Measurements from ENCODE around the gene PALLD.

The PALLD gene

DNA sequence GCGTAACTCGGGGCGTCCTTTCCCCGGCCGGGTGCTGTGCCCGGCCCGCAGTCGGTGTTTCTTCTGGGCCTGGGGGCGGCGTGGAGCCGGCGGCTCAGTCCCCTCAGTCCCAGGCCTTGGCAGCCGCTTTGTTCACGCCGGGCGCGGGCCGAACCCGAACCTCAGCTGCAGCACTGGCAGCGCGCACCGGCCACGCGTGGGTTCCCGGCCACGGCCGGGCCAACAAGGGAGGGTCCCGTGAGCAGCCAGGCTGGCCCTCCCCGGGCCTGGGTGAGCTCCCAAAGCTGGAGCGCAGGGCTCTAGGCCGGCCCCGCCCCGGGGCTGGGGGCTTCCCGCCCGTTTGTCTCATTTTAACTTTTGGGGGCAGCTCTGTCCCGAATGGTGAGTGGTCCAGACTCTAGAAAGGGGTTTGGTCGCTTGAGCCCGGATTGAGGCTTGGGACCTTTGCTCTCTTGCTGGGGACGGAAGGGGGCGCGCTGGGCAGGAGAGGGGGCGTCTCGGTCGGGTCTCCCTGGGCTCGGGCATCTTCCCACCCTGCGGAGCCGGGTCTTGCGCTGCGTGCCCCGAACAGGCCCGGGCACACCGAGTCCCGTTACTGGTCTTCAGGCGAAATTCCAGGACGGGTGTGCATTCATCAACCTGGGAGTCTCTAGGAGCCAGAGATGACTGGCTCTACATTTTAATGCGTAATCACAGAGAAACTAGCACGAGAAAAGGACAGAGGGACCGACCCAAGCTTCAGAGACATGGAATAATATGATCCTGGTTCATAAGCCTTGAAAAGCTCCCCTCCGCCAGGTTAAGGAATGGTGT is 336.1 kb downstream of the PALLD start:
- H2AFZ ChIP-seq (ENCODE audit: low read depth, low read length) = no peak overlapping the region
- TF ChIP-seq, protein P1, sequence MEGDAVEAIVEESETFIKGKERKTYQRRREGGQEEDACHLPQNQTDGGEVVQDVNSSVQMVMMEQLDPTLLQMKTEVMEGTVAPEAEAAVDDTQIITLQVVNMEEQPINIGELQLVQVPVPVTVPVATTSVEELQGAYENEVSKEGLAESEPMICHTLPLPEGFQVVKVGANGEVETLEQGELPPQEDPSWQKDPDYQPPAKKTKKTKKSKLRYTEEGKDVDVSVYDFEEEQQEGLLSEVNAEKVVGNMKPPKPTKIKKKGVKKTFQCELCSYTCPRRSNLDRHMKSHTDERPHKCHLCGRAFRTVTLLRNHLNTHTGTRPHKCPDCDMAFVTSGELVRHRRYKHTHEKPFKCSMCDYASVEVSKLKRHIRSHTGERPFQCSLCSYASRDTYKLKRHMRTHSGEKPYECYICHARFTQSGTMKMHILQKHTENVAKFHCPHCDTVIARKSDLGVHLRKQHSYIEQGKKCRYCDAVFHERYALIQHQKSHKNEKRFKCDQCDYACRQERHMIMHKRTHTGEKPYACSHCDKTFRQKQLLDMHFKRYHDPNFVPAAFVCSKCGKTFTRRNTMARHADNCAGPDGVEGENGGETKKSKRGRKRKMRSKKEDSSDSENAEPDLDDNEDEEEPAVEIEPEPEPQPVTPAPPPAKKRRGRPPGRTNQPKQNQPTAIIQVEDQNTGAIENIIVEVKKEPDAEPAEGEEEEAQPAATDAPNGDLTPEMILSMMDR (IDR thresholded peaks at IDR 0.05; ENCODE audit: borderline replicate concordance, extremely low read depth, low read length, poor library complexity, severe bottlenecking) = no peak
- no peak for TF ChIP-seq EZH2 (IDR thresholded peaks at IDR 0.05; ENCODE audit: borderline replicate concordance, low read depth, low read length, severe bottlenecking)
- ATAC-seq (ENCODE audit: insufficient read depth, low read depth) (no peak), DNase-seq (no peak)
- H4K20me1 ChIP-seq (ENCODE audit: insufficient read depth, low read length) = no peaks in the 10 kb centered on the region; the same call in 1 of the 2 replicates
- H3K9ac ChIP-seq (ENCODE audit: low read depth, low read length) = peak overlapping the region; percentile 56; the same call in 1 of the 2 replicates
- H3K4me1 ChIP-seq (ENCODE audit: insufficient read depth, low read length) = peaks cover 17% of the 10 kb centered on the region
- peaks cover 18% of the 10 kb centered on the region for H3K27me3 ChIP-seq (ENCODE audit: insufficient read depth, low read length, poor library complexity)
- no peaks in the 10 kb centered on the region for H3K79me2 ChIP-seq (ENCODE audit: insufficient read depth, low read length)
- no peak overlapping the region for H3K27ac ChIP-seq (ENCODE audit: low read length)
- H3K36me3 ChIP-seq (ENCODE audit: insufficient read depth, low read length) = no peaks in the 10 kb centered on the region
- no peaks in the 10 kb centered on the region for H3K9me3 ChIP-seq (ENCODE audit: insufficient read depth, low read length, severe bottlenecking)
- peak overlapping the region; percentile 63 for H3K4me2 ChIP-seq (ENCODE audit: insufficient read depth, low read length)
- H3K4me3 ChIP-seq (ENCODE audit: low read depth in 1 of 2, low read length in 2 of 2) = peak overlapping the region in 1 of 2 experiments; percentile 65; a peak in 2 of 4 replicates

DNA sequence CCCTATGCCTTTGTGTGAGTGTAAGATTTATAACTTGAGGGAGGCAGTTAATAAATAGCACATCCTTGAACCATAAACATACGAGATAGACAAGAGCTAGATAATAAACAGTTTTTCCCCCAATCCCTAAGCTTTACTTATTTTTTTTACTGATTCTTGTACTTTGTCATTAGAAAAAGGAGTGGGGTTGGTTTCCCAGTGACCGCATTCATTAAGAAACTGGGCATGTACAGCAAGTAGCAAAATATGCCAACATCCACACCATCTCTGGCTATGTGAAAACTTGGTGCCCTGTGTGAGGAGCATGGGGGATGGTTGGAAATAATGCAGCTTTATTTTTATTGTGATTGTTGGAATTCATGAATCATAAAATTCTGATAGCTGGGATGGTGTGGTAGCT is 337.0 kb downstream of the PALLD start:
- no peak for TF ChIP-seq EZH2 (IDR thresholded peaks at IDR 0.05; ENCODE audit: borderline replicate concordance, low read depth, low read length, severe bottlenecking)
- TF ChIP-seq, protein P1 (IDR thresholded peaks at IDR 0.05; ENCODE audit: borderline replicate concordance, extremely low read depth, low read length, poor library complexity, severe bottlenecking) = no peak
- no peak overlapping the region for H3K27ac ChIP-seq (ENCODE audit: low read length)
- peaks cover 17% of the 10 kb centered on the region for H3K4me1 ChIP-seq (ENCODE audit: insufficient read depth, low read length)
- no peak overlapping the region for H3K4me3 ChIP-seq (ENCODE audit: low read depth in 1 of 2, low read length in 2 of 2)
- peaks cover 18% of the 10 kb centered on the region for H3K27me3 ChIP-seq (ENCODE audit: insufficient read depth, low read length, poor library complexity)
- H2AFZ ChIP-seq (ENCODE audit: low read depth, low read length) = no peak overlapping the region
- H3K4me2 ChIP-seq (ENCODE audit: insufficient read depth, low read length) = no peak overlapping the region
- H3K79me2 ChIP-seq (ENCODE audit: insufficient read depth, low read length) = no peaks in the 10 kb centered on the region
- ATAC-seq (ENCODE audit: insufficient read depth, low read depth) (no peak), DNase-seq (no peak)
- H3K36me3 ChIP-seq (ENCODE audit: insufficient read depth, low read length) = no peaks in the 10 kb centered on the region
- no peaks in the 10 kb centered on the region for H3K9me3 ChIP-seq (ENCODE audit: insufficient read depth, low read length, severe bottlenecking)
- no peak overlapping the region for H3K9ac ChIP-seq (ENCODE audit: low read depth, low read length)
- no peaks in the 10 kb centered on the region; the same call in 1 of the 2 replicates for H4K20me1 ChIP-seq (ENCODE audit: insufficient read depth, low read length)

DNA sequence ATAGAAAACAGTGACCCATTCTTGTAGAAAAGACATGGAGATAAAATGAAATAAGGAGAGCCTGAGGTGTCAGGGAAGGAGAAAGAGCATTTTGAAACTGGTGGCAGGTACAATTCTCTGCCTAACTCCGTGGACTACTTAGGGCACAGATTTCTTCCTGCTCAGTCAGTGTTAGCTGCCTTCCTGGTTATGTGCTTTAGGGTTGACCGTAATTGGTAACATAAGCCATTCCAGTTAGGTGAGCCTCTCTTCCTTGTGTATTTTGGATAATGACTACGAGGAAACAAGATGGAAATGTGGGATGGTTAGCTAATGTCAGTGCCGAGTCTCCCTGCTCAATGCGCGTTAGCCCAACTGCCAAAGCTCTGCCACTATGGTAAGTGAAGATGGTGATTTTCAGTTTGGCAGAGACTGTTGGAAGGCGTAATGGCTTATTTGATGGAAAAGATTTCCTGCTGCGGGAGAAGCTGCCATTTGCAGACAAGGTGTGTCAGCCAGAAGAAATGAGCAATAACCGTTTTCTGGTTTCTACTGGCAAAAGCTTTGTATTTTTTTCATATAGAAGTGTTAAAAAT is 339.1 kb downstream of the PALLD start:
- no peaks in the 10 kb centered on the region for H3K79me2 ChIP-seq (ENCODE audit: insufficient read depth, low read length)
- peaks cover 15% of the 10 kb centered on the region for H3K27me3 ChIP-seq (ENCODE audit: insufficient read depth, low read length, poor library complexity)
- H3K4me2 ChIP-seq (ENCODE audit: insufficient read depth, low read length) = no peak overlapping the region
- TF ChIP-seq, protein P1 (IDR thresholded peaks at IDR 0.05; ENCODE audit: borderline replicate concordance, extremely low read depth, low read length, poor library complexity, severe bottlenecking) = no peak
- TF ChIP-seq EZH2 (IDR thresholded peaks at IDR 0.05; ENCODE audit: borderline replicate concordance, low read depth, low read length, severe bottlenecking) = no peak
- H3K4me1 ChIP-seq (ENCODE audit: insufficient read depth, low read length) = peaks cover 17% of the 10 kb centered on the region
- H2AFZ ChIP-seq (ENCODE audit: low read depth, low read length) = no peak overlapping the region
- ATAC-seq (ENCODE audit: insufficient read depth, low read depth) (no peak), DNase-seq (no peak)
- H4K20me1 ChIP-seq (ENCODE audit: insufficient read depth, low read length) = no peaks in the 10 kb centered on the region
- H3K9ac ChIP-seq (ENCODE audit: low read depth, low read length) = no peak overlapping the region
- no peaks in the 10 kb centered on the region for H3K36me3 ChIP-seq (ENCODE audit: insufficient read depth, low read length)
- no peaks in the 10 kb centered on the region for H3K9me3 ChIP-seq (ENCODE audit: insufficient read depth, low read length, severe bottlenecking)
- H3K27ac ChIP-seq (ENCODE audit: low read length) = no peak overlapping the region
- no peak overlapping the region for H3K4me3 ChIP-seq (ENCODE audit: low read depth in 1 of 2, low read length in 2 of 2)
